HTERT RPE-1 (cell line): Measurements from ENCODE around the gene EIF4A3.

ENCODE experiments used
- in situ Hi-C: fragments of 300-500 bp; cut with MboI; formaldehyde crosslinking; loops from 4 replicates; pipeline ENCODE4 v1.14.3; 2020; ENCODE audit warnings: low sequenced_read_pairs

The EIF4A3 gene

DNA sequence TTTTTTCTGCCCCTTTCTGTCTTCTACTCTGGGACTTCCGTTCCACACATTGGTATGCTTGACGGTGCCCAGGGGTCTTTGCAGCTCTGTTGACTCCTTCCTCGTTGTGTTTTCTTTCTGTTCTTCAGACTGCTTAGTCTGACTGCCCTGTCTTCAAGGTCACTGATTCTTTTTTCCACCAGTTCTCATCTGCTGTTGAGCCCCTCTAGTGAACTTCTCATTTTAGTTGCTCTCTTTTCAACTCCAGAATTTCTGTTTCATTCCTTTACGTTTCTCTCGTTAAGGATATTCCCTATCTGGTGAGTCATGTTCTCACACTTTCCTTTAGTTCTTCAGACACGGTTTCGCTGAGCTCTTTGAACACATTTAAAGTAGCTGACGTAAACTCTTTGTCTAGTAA lies 31.8 kb downstream of the EIF4A3 start:
- in situ Hi-C loops: no loop called here

DNA sequence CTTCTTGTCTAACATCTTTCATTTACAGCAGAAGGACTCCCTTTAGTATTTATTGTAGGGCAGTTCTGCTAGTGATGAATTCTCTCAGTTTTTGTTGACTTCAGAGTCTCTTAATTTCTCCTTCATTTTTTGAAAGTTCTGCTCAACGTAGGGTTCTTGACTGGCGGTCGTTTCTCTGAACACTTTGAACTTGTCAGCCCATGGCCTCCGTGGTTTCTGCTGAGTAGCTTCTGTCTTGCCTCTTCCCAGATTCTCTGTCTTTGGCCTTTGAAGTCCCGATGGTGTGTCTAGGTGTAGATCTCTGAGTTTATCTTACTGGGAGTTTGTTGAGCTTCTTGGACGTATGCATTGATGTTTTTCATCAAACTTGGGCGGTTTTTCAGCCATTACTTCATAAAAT lies 32.2 kb downstream of the EIF4A3 start:
- in situ Hi-C loops: no loop called here

DNA sequence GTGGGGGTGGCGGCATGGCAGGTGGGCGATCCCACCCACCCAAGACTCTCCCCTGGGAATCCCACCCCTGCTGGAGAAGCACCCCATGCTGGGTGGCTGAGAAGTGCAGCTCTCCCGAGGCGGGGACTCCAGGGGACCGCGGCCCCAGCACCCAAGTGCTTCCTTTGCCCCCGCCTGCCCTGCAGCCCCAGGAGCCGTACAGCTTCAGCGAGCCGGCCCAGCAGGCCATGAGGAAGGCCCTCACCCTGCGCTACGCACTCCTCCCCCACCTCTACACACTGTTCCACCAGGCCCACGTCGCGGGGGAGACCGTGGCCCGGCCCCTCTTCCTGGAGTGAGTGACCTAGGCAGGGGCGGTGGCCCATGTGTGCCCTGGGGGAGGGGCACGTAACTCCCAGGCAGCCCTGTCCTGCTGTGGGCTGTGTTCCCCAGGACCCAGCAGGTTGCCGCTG lies 33.9 kb downstream of the EIF4A3 start:
- in situ Hi-C loops: no loop called here

DNA sequence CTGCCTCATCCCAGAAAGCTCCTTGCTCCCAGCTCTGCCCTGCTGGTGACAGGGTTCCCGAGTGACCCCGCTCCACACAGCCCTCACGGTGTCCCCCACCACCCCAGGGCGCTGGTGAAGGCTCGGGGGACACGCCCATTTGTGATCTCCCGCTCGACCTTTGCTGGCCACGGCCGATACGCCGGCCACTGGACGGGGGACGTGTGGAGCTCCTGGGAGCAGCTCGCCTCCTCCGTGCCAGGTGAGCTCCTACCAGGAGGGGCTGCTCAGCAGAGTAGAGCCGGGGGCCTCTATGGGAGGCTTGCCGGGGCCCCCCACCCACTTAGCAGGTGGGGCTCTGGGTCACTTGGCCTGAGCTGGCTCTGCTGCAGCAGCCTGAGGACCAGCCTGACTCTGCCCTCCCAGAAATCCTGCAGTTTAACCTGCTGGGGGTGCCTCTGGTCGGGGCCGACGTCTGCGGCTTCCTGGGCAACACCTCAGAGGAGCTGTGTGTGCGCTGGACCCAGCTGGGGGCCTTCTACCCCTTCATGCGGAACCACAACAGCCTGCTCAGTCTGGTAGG lies 34.4 kb downstream of the EIF4A3 start:
- in situ Hi-C loops: no loop called here

DNA sequence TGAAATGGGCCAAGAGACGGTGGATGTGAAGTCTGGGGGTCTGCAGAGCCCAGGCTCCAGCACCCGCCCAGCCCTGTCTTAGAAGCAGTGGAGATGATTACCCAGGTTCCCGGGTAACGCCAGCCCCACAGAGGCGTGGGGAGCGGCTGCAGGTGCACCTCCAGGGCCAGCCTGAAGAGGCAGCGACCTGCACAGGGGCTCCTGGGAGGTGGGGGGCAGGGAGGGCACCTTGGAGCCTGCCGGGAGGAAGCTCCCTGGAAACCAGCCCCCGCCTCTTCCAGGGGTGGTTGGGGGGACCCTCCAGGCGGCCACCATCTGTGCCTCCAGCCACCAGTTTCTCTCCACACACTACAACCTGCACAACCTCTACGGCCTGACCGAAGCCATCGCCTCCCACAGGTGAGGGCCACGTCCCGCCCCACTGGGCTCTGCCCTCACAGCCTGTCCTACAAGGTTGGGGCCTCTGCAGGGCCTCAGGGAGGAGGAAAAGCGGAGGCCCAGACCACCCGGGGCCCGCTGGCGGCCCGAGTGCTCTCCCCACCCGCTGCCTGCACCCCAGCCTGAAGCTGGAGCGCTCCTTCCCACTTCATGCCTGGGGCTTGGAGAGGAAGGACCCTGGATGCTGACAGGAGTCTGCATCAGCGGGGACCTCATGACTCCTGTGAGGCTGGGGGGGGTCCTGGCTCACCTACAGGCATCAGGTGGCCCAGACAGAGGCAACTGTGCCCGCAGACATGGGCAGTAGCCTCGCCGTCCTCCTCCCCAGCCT lies 35.0 kb downstream of the EIF4A3 start:
- in situ Hi-C loops: no loop called here

DNA sequence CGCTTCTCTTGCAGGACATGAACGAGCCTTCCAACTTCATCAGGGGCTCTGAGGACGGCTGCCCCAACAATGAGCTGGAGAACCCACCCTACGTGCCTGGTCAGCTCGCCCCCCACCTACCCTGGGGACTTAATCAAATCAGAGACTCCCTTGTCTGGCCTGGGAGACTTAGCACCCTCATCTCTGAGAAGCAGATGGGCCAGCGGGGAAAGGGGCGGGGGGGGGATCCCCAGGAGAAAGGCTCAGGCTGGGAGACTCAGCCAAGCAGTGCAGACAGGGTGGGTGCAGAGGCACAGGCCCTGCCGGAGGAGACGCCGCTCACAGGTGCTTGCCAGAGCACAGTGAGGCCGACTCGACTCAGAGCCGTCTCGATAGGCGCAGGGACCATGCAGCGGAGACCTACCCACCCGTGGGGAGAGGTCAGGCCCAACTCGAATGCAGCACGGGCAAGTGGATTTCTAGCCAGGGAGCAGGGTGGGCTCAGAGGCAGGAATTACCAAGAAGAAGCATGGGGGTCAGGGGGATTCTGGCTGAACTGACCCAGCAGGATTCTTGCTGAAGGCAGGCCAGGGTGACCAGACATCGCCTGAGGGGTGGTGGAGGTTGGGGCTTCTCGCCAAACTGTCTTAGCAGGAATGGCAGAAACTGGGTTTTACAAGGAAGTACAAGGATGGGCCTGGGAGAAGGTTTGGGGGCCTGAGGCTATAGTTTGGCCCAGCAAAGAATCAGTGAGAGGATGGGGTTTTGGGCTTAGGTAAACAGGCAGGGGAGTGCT lies 35.8 kb downstream of the EIF4A3 start:
- in situ Hi-C loops: no loop called here

DNA sequence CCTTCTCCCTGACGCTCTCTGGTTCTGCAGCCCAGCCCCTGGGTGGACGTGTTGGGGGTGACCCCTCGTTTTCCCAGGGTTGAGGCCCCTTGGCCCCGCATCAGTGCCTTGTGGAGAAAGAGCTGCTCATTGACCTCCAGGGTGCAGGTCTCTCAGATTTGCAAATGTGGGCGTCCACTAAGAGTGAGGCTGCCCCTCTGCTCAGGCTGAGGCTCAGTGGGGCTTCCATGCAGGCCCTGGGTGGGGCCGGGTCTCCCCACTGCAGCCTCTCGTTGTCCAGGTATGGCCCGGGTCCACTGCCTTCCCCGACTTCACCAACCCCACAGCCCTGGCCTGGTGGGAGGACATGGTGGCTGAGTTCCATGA lies 36.5 kb downstream of the EIF4A3 start:
- in situ Hi-C loops: no loop called here

DNA sequence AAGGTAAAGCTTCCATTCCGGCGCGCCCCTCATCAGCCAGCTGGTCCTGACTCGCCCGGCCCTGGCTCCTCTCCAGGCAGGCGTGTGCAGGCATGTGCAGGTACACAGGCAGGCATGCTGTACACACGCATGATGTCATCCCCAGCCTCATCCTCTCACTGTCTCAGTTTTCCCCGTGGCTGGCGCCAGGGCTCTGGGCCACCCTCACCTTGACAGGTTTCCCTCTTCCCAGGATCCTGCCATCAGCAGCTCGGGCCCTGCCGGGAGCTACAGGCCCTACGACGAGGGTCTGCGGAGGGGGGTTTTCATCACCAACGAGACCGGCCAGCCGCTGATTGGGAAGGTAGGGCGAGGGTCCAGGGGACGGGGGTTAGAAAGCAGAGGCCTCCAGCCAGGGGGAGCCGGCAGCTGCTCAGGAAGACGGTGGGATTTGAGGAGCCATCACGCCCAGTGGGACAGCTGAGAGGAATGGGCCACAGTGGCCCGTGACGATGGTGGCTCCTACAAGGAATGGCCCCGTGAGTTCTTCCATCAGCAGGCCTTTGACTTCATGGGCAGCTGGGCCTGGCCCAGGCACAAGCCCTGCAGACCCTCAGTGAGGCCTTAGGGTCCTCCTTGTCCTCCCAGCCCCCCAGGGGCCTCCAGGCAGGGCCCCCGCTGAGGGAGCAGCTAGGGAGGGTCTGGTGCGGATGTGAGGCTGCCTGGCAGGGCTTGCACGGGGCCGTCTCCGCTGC lies 37.0 kb downstream of the EIF4A3 start:
- in situ Hi-C loops: no loop called here

DNA sequence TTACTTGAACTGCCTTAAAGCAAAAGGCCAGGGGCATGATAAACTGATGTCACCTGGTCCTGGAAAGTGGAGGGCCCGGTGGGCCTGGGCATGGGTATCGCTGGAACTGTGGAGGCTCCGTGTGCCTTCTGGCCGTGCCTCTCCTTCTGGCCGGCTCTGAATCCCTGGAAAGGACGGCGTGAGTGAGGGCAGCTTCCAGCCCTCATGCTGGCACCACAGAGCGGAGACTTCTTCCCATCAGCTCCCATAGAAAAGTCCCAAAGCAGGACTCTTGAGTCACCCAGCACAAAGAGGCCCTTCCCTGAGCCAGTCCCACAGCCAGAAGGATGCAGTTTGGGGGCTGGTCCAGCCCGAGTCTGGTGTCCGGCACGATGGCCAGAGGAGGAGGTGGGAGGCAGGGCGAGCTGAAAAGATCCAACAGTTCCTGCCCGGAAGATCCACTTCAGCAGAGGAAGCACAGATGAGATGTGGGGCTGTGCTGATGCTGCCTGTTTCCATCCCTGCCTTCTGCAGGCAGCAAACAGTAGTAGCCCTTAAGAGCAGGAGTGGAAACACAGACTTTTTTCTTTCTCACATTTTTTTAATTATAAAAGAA lies 37.8 kb downstream of the EIF4A3 start:
- in situ Hi-C loops: no loop called here

DNA sequence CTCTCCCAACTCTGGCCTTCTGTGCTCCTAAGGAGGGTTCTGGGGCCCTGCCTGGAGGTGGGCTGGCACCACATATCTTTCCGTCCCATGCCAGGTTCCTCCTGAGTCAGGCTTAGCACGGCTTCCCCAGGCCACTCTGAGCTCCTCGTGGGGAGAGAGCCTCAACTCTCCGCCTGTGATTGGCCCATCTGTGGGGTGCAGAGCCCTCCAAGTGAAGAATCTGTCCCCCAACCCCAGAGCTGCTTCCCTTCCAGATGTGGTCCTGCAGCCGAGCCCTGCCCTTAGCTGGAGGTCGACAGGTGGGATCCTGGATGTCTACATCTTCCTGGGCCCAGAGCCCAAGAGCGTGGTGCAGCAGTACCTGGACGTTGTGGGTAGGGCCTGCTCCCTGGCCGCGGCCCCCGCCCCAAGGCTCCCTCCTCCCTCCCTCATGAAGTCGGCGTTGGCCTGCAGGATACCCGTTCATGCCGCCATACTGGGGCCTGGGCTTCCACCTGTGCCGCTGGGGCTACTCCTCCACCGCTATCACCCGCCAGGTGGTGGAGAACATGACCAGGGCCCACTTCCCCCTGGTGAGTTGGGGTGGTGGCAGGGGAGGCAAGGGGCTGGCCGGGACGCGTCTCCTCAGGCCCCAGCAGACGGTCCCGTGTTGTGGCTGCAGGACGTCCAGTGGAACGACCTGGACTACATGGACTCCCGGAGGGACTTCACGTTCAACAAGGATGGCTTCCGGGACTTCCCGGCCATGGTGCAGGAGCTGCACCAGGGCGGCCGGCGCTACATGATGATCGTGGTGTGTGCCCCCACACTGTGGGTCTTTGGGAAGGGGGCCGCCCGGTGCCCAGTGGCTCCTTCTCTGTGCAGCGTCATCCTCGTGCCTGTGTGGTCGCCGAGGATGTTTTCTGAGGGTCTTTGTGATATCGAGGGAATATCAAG lies 38.6 kb downstream of the EIF4A3 start:
- in situ Hi-C loops: no loop called here

DNA sequence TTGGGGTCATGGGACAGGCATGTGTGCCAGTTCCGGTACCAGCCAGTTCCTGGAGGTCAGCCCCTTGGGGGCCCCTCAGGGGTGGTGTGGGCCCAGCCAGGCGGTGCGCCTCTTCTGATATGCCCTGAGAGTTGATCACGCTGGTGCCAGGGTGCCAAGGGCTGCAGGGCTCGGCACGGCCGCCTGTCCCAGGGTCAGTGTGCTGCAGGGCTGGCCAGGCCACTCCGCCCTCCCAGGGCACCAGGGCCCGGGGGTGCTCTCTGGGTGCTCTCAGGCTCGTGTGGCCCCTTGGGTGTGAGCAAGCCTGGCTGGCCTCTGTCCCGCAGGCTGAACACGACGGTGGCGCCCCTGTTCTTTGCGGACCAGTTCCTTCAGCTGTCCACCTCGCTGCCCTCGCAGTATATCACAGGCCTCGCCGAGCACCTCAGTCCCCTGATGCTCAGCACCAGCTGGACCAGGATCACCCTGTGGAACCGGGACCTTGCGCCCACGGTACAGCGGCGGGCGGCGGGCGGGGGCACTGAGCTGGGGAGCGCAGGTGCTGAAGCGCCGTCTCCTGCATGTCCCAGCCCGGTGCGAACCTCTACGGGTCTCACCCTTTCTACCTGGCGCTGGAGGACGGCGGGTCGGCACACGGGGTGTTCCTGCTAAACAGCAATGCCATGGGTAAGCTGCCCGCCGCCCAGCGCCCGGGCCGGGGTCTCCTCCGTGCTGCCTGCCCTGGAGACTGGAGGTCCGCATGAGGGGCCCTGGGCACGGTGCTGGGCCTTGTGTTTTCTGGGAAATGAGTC lies 39.5 kb downstream of the EIF4A3 start:
- in situ Hi-C loops: no loop called here

DNA sequence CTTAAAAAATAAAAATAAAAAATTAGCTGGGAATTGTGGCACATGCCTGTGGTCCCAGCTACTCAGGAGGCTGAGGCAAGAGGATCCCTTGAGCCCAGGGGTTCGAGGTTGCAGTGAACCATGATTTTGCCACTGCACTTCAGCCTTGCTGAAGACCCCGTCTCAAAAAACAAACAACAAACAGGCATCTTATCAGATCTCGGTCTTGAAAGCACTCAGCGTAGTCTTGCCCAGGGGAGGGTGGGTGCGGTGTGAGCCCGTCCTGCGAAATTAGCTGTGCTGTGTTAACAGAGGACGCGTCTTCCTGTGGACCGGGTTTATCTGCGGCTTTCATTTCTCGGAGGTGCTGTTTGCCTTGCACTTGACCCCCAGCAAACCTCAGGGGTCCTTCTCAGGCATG lies 40.2 kb downstream of the EIF4A3 start:
- in situ Hi-C loops: no loop called here

DNA sequence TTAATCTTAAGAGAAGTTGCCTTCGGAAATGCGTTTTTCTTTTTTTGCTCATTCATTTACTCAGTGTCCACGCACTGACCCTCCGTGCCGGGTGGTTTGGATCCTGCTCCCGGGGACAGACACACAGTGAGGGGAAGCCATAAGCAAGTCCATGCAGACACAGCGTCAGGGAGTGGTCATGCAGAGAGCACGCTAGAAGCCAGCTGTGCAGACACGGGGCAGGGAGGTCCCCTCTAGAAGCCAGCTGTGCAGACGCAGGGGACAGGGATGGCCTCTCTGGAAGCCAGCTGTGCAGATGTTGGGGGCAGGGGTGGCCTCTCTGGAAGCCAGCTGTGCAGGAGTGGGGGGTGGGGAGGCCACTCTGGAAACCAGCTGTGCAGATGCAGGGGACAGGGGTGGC lies 40.8 kb downstream of the EIF4A3 start:
- in situ Hi-C loops: no loop called here

DNA sequence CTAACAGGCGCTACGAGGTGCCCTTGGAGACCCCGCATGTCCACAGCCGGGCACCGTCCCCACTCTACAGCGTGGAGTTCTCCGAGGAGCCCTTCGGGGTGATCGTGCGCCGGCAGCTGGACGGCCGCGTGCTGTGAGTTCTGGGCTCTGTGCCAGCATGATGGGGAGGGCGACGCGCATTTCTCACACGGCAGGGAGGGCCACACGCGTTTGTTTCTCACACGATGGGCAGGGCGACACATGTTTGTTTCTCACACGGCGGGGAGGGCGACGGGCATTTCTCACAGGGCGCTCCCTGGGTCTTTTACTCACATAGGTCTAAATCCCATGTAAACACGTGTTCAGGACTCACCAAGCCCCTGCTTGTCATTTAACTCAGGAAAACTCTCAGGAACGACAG lies 41.2 kb downstream of the EIF4A3 start:
- in situ Hi-C loops: no loop called here

DNA sequence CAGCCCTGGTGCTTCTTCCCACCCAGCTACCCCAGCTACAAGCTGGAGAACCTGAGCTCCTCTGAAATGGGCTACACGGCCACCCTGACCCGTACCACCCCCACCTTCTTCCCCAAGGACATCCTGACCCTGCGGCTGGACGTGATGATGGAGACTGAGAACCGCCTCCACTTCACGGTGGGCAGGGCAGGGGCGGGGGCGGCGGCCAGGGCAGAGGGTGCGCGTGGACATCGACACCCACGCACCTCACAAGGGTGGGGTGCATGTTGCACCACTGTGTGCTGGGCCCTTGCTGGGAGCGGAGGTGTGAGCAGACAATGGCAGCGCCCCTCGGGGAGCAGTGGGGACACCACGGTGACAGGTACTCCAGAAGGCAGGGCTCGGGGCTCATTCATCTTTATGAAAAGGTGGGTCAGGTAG lies 42.0 kb downstream of the EIF4A3 start:
- in situ Hi-C loops: no loop called here

DNA sequence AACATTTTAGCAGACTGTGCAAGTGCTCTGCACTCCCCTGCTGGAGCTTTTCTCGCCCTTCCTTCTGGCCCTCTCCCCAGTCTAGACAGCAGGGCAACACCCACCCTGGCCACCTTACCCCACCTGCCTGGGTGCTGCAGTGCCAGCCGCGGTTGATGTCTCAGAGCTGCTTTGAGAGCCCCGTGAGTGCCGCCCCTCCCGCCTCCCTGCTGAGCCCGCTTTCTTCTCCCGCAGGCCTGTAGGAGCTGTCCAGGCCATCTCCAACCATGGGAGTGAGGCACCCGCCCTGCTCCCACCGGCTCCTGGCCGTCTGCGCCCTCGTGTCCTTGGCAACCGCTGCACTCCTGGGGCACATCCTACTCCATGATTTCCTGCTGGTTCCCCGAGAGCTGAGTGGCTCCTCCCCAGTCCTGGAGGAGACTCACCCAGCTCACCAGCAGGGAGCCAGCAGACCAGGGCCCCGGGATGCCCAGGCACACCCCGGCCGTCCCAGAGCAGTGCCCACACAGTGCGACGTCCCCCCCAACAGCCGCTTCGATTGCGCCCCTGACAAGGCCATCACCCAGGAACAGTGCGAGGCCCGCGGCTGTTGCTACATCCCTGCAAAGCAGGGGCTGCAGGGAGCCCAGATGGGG lies 42.5 kb downstream of the EIF4A3 start:
- in situ Hi-C loops: no loop called here

DNA sequence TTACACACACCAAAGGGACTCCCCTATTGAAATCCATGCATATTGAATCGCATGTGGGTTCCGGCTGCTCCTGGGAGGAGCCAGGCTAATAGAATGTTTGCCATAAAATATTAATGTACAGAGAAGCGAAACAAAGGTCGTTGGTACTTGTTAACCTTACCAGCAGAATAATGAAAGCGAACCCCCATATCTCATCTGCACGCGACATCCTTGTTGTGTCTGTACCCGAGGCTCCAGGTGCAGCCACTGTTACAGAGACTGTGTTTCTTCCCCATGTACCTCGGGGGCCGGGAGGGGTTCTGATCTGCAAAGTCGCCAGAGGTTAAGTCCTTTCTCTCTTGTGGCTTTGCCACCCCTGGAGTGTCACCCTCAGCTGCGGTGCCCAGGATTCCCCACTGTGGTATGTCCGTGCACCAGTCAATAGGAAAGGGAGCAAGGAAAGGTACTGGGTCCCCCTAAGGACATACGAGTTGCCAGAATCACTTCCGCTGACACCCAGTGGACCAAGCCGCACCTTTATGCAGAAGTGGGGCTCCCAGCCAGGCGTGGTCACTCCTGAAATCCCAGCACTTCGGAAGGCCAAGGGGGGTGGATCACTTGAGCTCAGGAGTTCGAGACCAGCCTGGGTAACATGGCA lies 43.4 kb downstream of the EIF4A3 start:
- in situ Hi-C loops: no loop called here
